NCI-H345 (cell line): ENCODE results near the gene WDR20.
"Not testable (repeated sequence)": the region's sequence is repeated elsewhere in the genome, so short reads cannot be mapped to it uniquely, and the experiment has no call there.

Experiments
- DNase-seq: peaks from one replicate; lab custom pipeline; 2025; lab: John Stamatoyannopoulos, UW

The WDR20 gene

DNA sequence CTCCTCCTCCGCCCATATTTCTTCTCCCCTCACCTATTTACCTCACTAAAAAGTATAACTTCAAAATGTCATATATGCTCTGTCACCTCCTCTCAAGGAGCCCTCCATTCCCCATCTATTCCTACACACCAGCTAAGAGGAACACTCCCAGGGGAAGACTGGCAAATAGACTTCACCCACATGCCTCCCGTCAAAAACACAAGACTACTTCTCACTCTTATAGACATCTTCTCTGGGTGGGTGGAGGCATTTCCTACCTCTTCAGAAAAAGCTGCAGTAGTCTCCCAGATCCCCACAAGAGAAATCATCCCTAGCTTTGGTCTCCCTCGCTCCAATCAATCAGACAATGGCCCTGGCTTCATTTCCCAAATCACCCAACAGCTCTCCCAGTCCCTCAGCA is 99.1 kb downstream of the WDR20 start:
- no peak for DNase-seq

DNA sequence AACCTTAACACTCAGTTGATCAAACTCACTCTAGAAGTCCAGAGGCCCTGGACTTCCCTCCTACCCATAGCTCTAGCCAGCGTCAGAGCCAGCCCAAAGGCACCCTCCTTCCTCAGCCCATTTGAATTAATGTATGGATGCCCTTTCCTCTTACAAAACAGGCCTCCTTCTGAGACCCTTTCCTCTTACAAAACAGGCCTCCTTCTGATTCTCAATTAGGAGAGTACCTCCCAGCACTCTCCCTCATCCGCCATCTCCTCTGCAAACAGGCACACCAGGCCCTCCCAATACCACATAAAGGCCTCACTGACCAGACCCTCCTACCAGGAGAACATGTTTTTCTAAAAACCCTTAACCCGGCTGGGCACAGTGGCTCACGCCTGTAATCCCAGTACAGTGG is 99.5 kb downstream of the WDR20 start:
- DNase-seq: no peak

- not testable (repeated sequence) for DNase-seq
These were observed 100.8 kb downstream of the WDR20 start for GRCh38 chr14:102240481-102240880.

- no peak for DNase-seq
These were observed 101.5 kb downstream of the WDR20 start for GRCh38 chr14:102241147-102241546.

DNA sequence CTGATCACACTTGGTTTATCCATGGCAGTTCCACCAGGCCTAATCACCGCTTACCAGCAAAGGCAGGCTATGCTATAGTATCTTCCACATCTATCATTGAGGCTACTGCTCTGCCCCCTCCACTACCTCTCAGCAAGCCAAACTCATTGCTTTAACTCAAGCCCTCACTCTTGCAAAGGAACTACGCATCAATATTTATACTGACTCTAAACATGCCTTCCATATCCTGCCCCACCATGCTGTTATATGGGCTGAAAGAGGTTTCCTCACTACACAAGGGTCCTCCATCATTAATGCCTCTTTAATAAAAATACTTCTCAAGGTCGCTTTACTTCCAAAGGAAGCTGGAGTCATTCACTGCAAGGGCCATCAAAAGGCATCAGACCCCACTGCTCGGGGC is 104.1 kb downstream of the WDR20 start:
- not testable (repeated sequence) for DNase-seq

DNA sequence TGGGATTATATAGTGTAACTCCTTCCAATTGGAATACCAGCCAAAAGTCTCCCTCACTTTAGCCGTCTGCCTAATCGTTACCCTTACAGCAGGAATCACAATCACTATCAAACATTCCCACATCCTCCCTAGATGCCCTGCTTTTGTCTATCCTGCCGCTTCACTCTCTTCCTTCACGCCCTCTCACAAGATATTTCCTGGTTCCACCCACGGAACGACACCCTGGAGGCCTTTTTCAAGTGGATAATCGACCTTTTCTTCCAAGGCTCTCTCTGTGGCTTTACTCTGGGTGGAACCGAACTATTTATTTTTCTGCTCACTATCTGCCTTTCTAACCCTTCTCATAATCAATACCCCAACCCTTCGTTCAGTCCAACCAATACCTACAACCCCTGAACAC is 106.4 kb downstream of the WDR20 start:
- DNase-seq: no peak

DNA sequence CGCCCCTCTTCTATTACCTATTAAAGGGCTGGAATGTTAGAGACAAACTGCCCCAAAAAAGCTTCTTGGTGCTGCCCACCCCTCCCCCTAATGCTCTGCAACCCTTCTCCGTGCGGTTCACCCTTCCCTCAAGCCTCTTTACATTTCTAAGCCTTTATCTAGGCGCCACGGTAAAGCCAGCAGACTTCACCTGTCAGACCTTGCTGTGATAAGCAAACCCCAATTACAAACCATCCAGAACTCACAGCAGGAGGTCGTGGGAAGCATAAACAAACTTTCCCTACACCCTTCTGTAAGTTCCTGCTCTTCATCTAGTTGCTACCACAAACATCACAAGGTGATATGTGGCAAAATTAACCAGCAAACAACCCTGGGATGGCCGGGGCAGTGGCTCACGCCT is 108.4 kb downstream of the WDR20 start:
- no peak for DNase-seq

GRCh38 chr14:102249041-102249440 is 109.3 kb downstream of the WDR20 start:
- DNase-seq: no peak

- no peak for DNase-seq
These were observed 110.3 kb downstream of the WDR20 start for GRCh38 chr14:102249981-102250380.

DNA sequence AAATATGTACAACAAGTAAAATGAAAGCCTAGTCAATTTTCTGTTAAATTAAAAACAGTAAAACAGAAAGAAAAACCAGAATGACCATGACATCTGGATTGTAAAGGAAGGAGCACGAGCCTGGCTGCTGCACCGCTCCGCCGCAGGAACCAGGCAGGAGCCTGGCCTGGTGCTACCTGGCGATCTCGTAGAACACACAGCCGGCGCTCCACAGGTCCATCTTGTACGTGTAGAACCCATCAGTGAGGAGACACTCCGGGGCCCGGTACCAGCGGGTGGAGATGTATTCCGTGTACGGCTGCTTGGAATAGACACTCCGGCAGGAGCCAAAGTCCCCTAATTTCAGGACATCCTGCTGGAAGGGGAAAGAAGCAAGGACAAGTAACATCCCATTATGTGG is 110.9 kb downstream of the WDR20 start:
- no peak for DNase-seq

- DNase-seq: no peak
These were observed 111.5 kb downstream of the WDR20 start for GRCh38 chr14:102251161-102251560.

DNA sequence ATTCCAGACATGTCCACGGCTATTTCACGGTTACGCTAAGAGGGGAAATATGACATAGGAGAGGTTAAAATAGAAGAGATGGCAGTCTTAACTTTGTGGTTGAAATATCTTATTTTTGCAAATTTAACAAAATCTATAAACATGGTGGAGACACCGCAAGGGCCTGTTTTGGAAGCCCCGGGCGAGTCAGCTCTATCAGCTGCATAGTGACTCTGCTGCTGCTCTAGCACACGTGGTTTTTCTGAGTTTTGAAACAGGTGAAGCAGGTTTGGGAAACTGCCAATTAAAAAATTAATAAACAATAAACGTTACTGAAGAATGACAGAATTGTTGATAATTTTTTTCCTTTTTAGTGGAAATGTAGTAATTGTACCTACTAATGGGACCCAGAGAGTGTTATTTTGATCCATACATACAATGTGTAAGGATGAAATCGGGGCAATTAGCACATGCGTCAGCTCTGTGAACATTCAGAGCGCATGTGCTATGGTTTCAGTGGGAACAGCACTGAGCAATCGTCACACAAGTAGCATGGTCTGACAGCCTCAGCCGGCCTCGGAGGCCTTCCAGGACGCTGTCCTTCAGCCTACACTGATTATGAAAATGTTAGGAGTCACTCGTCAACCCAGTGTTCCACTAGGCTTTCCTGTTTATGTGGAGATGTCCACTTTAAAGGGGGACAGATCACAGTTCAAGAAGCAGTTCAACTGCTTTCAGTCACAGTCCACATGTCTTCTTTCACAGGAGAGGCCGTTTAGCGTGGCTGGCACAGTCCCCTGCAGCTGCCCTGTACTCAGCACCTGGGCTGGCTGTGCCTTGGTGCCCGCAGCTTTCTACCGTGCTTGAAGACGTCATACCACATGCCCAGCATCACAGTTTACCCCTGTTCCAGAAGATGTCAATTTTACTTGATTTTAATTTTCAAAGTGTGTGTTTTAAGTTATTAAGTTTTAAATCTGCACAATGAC is 113.4 kb downstream of the WDR20 start:
- DNase-seq: no peak

- DNase-seq: no peak
These were observed 115.9 kb downstream of the WDR20 start for GRCh38 chr14:102255401-102256190.

DNA sequence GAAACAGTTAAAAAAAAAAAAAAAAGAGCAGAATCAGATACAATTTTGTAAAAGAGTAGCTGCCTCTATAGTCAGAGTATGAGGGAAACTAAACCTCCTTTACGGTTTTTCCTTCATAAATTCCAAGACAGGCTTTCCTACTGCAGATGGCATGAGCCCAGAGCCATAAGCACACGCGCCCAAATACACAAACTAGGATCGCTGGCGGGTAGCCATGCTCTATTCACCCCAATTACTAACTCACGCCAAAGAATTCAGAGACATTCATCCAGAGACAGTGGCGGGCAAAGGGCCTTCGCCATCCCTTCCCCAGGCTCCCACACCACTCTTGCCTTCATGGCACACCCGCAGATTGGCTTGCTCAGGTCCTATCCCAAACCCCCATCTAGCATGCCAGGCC is 117.0 kb downstream of the WDR20 start:
- no peak for DNase-seq

- no peak for DNase-seq
These were observed 118.4 kb downstream of the WDR20 start for GRCh38 chr14:102258136-102258535.
